Activated CD4-positive, alpha-beta T cell treated with anti-CD3 and anti-CD28 coated beads, Interleukin-2, amount 10 ng/mL, durations not matched to agents 24 days and 14 days (primary cell): Measurements from ENCODE around the gene VSX1. TPM values are rescaled to one million over a fixed set of nuclear protein-coding genes. Genes with fewer than 3 reads are reported as not detected.

Source experiments
- DNase-seq: peaks from one replicate; pipeline ENCODE4 v3.0.0; 2022
- H3K27ac Mint-ChIP-seq: one replicate; pipeline ENCODE4 v1.8.0; 2022; ENCODE audit warnings: mild to moderate bottlenecking, mixed read lengths
- H3K27me3 Mint-ChIP-seq: one replicate; pipeline ENCODE4 v1.8.0; 2022; ENCODE audit warnings: mixed read lengths
- H3K36me3 Mint-ChIP-seq: one replicate; pipeline ENCODE4 v1.8.0; 2022; ENCODE audit warnings: low read depth, mild to moderate bottlenecking, mixed read lengths
- H3K4me1 Mint-ChIP-seq: one replicate; pipeline ENCODE4 v1.8.0; 2021; ENCODE audit warnings: mixed read lengths
- H3K4me3 Mint-ChIP-seq: one replicate; pipeline ENCODE4 v1.8.0; 2022; ENCODE audit warnings: mild to moderate bottlenecking, moderate library complexity, mixed read lengths
- H3K9me3 Mint-ChIP-seq: one replicate; pipeline ENCODE4 v1.8.0; 2021; ENCODE audit warnings: mixed read lengths
- intact Hi-C: fragments of 100-400 bp; cut with micrococcal nuclease; formaldehyde crosslinking; loops from one replicate; pipeline ENCODE4 v1.15.1; 2023
- total RNA-seq: library from RNA; stranded (reverse); gene quantifications from 2 replicates; pipeline ENCODE4 v1.2.3, GENCODE V29; 2022

The VSX1 gene
- total RNA-seq, 1 donor from 2014 or later: not detected

DNA sequence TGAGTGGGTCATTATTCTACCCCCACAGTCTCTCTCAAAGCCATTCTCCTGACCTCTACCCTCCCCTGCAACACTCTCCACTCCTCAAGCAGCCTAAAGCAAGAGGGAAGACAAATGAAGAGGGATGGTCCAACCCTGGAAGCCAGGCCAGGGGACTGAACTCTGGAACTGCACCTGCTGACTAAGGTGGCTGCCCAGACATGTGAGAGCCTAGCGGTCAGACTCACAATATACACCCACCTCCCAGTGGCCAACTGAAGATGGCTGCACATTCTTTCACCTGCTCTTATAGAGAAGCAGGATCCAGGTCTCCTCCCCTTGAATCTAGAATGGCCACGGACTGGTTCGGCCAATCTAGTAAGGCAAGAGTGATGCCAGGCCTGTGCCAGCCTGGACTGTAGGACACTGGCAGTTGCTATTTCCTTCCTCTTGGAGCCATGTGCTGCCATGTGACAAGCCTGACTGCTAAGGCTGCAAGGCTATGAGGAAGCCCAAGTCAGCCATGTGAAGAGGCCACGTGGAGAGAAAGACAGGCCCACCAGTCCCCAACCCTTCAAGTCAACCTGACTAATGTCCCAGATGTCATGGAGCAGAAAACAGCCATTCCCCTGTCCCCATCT lies 55.8 kb downstream of the VSX1 start:
- Mint-ChIP-seq H3K4me1 (no peaks in the 10 kb centered on the region), H3K27ac (no peak overlapping the region), H3K36me3 (peaks cover 2% of the 10 kb centered on the region), H3K9me3 (no peaks in the 10 kb centered on the region), H3K27me3 (no peaks in the 10 kb centered on the region), H3K4me3 (no peak overlapping the region)
- DNase-seq: no peak
- intact Hi-C loops: no loop called here

Other genes starting within 250 kb of the VSX1 start
- gene CST7, start 132.9 kb downstream of the VSX1 start, total RNA-seq: 115 and 117 TPM in 2 replicates
- 56.4 and 56.8 TPM in 2 replicates for gene APMAP, start 89.4 kb downstream of the VSX1 start, total RNA-seq
- 13.0 and 13.5 TPM in 2 replicates for gene ACSS1, start 24.0 kb downstream of the VSX1 start, total RNA-seq
- 42.1 and 44.2 TPM in 2 replicates for gene ENTPD6, start 113.6 kb upstream of the VSX1 start, total RNA-seq
- 36.0 and 36.6 TPM in 2 replicates for gene PYGB, start 165.9 kb upstream of the VSX1 start, total RNA-seq